Measurements from ENCODE around the gene MAGEB1. TPM values are rescaled to one million over a fixed set of nuclear protein-coding genes. Genes with fewer than 3 reads are reported as not detected.

Gene MAGEB1
- total RNA-seq, 6 experiments from 2014 or later: not detected

- TF ChIP-seq, protein P1, sequence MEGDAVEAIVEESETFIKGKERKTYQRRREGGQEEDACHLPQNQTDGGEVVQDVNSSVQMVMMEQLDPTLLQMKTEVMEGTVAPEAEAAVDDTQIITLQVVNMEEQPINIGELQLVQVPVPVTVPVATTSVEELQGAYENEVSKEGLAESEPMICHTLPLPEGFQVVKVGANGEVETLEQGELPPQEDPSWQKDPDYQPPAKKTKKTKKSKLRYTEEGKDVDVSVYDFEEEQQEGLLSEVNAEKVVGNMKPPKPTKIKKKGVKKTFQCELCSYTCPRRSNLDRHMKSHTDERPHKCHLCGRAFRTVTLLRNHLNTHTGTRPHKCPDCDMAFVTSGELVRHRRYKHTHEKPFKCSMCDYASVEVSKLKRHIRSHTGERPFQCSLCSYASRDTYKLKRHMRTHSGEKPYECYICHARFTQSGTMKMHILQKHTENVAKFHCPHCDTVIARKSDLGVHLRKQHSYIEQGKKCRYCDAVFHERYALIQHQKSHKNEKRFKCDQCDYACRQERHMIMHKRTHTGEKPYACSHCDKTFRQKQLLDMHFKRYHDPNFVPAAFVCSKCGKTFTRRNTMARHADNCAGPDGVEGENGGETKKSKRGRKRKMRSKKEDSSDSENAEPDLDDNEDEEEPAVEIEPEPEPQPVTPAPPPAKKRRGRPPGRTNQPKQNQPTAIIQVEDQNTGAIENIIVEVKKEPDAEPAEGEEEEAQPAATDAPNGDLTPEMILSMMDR (IDR thresholded peaks at IDR 0.05): peak; percentile 71
- no peak overlapping the region for H3K27ac Mint-ChIP-seq
- H3K9me3 Mint-ChIP-seq: no peaks in the 10 kb centered on the region
Observed at GRCh38 chrX:30275498-30275897, 28.6 kb downstream of the MAGEB1 start.

GRCh38 chrX:30278365-30278764 lies 31.4 kb downstream of the MAGEB1 start:
- peak; percentile 16 for DNase-seq
- Mint-ChIP-seq H3K27ac (peak overlapping the region; percentile 41; the same call in 1 of the 2 replicates), H3K4me3 (no peak overlapping the region), H3K27me3 (ENCODE audit: insufficient read depth) (no peaks in the 10 kb centered on the region), H3K9me3 (no peaks in the 10 kb centered on the region), H3K36me3 (ENCODE audit: low read depth) (no peaks in the 10 kb centered on the region), H3K4me1 (ENCODE audit: low read depth) (peaks cover 34% of the 10 kb centered on the region)
- TF ChIP-seq, protein P1 (IDR thresholded peaks at IDR 0.05): no peak

More at GRCh38 chrX:30275498-30275897, 28.6 kb downstream of the MAGEB1 start:
- Mint-ChIP-seq H3K4me3 (no peak overlapping the region), H3K36me3 (ENCODE audit: low read depth) (no peaks in the 10 kb centered on the region), H3K27me3 (ENCODE audit: insufficient read depth) (no peaks in the 10 kb centered on the region), H3K4me1 (ENCODE audit: low read depth) (peaks cover 27% of the 10 kb centered on the region)
- no peak for DNase-seq

DNA sequence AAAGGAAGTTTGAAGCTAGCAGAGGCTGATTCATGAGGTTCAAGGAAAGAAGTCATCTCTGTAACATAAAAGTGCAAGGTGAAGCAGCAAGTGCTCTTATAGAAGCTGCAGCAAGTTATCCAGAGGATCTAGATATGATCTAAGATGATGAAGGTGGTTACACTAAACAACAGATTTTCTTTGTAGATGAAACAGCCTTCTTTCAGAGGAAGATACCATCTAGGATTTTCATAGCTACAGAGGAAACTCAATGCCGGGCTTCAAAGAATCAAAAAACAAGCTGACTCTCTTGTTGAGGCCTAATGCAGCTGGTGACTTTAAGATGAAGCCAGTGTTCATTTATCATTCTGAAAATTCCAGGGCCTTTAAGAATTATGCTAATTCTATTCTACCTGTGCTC lies 33.5 kb downstream of the MAGEB1 start:
- Mint-ChIP-seq H3K9me3 (no peaks in the 10 kb centered on the region), H3K36me3 (ENCODE audit: low read depth) (no peaks in the 10 kb centered on the region), H3K27ac (no peak overlapping the region), H3K27me3 (ENCODE audit: insufficient read depth) (no peaks in the 10 kb centered on the region), H3K4me1 (ENCODE audit: low read depth) (peaks cover 48% of the 10 kb centered on the region), H3K4me3 (no peak overlapping the region)
- DNase-seq: no peak
- TF ChIP-seq, protein P1 (IDR thresholded peaks at IDR 0.05): no peak

DNA sequence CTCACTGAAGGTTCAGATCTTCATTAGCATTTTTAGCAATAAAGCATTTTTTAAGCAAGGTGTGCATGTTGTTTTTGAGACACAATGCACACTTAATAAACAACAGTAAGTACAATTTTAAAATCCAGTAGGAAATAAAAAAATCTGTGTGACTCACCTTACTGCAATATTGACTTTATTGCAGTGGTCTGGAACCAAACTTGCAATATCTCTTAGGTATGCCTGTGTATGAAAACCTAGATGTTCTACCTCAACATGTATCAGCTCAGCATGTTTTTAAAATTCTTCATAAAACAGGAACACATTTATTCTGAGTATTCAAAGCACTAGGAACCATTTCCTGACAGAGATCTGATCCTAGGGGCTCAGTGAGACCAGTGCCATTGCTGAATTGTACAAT lies 35.6 kb downstream of the MAGEB1 start:
- H3K27ac Mint-ChIP-seq: peak overlapping the region; percentile 100
- H3K4me3 Mint-ChIP-seq: no peak overlapping the region
- H3K36me3 Mint-ChIP-seq (ENCODE audit: low read depth): no peaks in the 10 kb centered on the region

DNA sequence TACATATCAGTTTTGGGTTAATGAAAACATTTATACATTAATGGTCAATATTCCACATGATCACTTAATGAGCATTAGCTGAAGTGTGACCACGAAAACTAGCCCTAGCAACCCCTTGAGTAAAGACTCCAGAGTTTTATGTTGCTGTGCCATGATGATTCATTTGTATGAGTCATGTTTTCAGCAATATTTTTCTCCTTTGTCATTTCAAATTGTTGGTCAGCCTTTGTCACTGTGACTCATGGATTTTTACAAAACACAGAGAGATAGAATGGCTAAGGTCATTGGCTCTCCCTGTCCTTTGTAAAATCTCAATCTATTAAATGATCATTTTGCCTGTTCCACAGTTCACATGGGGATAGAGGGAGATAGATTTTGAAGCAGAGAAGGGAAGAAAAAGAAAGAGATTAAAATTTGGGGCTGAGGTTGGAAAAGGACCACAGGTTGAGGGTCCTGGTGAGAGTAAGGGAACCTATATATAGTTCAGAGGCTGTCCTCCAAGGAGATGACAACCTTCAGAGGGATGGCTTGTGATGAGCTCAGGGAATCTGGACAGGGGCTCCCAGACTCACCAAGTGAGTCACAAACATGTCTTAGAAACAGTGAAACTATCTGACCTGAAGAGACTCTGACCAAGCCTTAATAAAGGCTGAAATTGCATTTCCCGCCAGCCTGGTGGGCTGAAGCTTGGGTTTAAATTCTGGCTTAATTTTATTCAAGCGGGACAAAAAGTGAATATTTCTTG lies 36.7 kb downstream of the MAGEB1 start:
- H3K4me1 Mint-ChIP-seq (ENCODE audit: low read depth): peaks cover 40% of the 10 kb centered on the region
- H3K27me3 Mint-ChIP-seq (ENCODE audit: insufficient read depth): no peaks in the 10 kb centered on the region
- no peaks in the 10 kb centered on the region for H3K36me3 Mint-ChIP-seq (ENCODE audit: low read depth)
- peak overlapping the region; percentile 75 for H3K4me3 Mint-ChIP-seq
- TF ChIP-seq, protein P1 (IDR thresholded peaks at IDR 0.05): no peak
- peak; percentile 93 for DNase-seq
- H3K27ac Mint-ChIP-seq: peak overlapping the region; percentile 100
- no peaks in the 10 kb centered on the region for H3K9me3 Mint-ChIP-seq

More for the DNA sequence above, 35.6 kb downstream of the MAGEB1 start:
- DNase-seq: no peak
- H3K4me1 Mint-ChIP-seq (ENCODE audit: low read depth): peaks cover 48% of the 10 kb centered on the region
- TF ChIP-seq, protein P1 (IDR thresholded peaks at IDR 0.05): no peak
- no peaks in the 10 kb centered on the region for H3K9me3 Mint-ChIP-seq
- H3K27me3 Mint-ChIP-seq (ENCODE audit: insufficient read depth): no peaks in the 10 kb centered on the region
